NCI-H226 (cell line): ENCODE results near the gene RAI1.

Source experiments
- DNase-seq: peaks from one replicate; pipeline ENCODE4 v3.0.0-alpha.2; 2015

The RAI1 gene

GRCh38 chr17:17736205-17737183 is 55.2 kb downstream of the RAI1 start:
- DNase-seq = peak; percentile 31

GRCh38 chr17:17737961-17738894 is 57.0 kb downstream of the RAI1 start:
- DNase-seq = peak; percentile 78

- DNase-seq = peak; percentile 80
These were observed 57.6 kb downstream of the RAI1 start for GRCh38 chr17:17738901-17739300.

- DNase-seq = peak; percentile 61
These were observed 58.3 kb downstream of the RAI1 start for GRCh38 chr17:17739388-17740066.

GRCh38 chr17:17740615-17741348 is 59.5 kb downstream of the RAI1 start:
- DNase-seq = no peak

- DNase-seq = no peak
These were observed 60.2 kb downstream of the RAI1 start for GRCh38 chr17:17741349-17742023.

- DNase-seq = no peak
These were observed 60.9 kb downstream of the RAI1 start for GRCh38 chr17:17742133-17742621.

- DNase-seq = no peak
These were observed 61.6 kb downstream of the RAI1 start for GRCh38 chr17:17742688-17743390.

- no peak for DNase-seq
These were observed 62.3 kb downstream of the RAI1 start for GRCh38 chr17:17743391-17744112.

- DNase-seq = no peak
These were observed 62.9 kb downstream of the RAI1 start for GRCh38 chr17:17744116-17744515.

GRCh38 chr17:17745476-17746455 is 64.5 kb downstream of the RAI1 start:
- no peak for DNase-seq

- DNase-seq = no peak
These were observed 66.9 kb downstream of the RAI1 start for GRCh38 chr17:17748179-17748578.

- no peak for DNase-seq
These were observed 67.3 kb downstream of the RAI1 start for GRCh38 chr17:17748604-17749003.

GRCh38 chr17:17749025-17749772 is 67.9 kb downstream of the RAI1 start:
- DNase-seq = no peak

GRCh38 chr17:17749921-17750320 is 68.7 kb downstream of the RAI1 start:
- DNase-seq = no peak

GRCh38 chr17:17750881-17751280 is 69.6 kb downstream of the RAI1 start:
- no peak for DNase-seq

- DNase-seq = no peak
These were observed 70.3 kb downstream of the RAI1 start for GRCh38 chr17:17751489-17752088.
